ENCODE data around the gene NOL3. TPM values are rescaled to one million over a fixed set of nuclear protein-coding genes. Genes with fewer than 3 reads are reported as not detected.

Gene NOL3
- total and polyA plus RNA-seq, 9 of the 15 experiments (the other 6 are each of a cell fraction or from before 2014, with no cell fraction given): 0.45 to 14.0 (median 5.4) TPM

GRCh38 chr16:67155295-67156142, 14.8 kb upstream of the NOL3 start (continued):
- TF ChIP-seq UBTF (IDR thresholded peaks at IDR 0.05; ENCODE audit: borderline replicate concordance in 1 of 2, low read depth in 2 of 2, low read length in 2 of 2) (peak; percentile 68 to 92; a peak in 2 of 4 replicates), ZSCAN32 (CRISPR knock-in tag; IDR thresholded peaks at IDR 0.05) (no peak), ELF2 (CRISPR knock-in tag; IDR thresholded peaks at IDR 0.05) (no peak), ZNF184 (CRISPR knock-in tag; IDR thresholded peaks at IDR 0.05) (no peak), HLTF (IDR thresholded peaks at IDR 0.05) (no peak), E2F6 (IDR thresholded peaks at IDR 0.05; ENCODE audit: borderline replicate concordance in 1 of 2, extremely low read depth in 1 of 2, insufficient read depth in 1 of 2, insufficient read length in 1 of 2, low read depth in 1 of 2, low read length in 1 of 2, poor library complexity in 1 of 2, severe bottlenecking in 1 of 2) (peak in 1 of 2 experiments; percentile 44), PHTF2 (CRISPR knock-in tag; IDR thresholded peaks at IDR 0.05) (no peak), TARDBP (IDR thresholded peaks at IDR 0.05) (no peak), L3MBTL2 (IDR thresholded peaks at IDR 0.05) (peak; percentile 54; the same call in 1 of the 2 replicates), SMAD3 (CRISPR knock-in tag; conservative IDR thresholded peaks at IDR 0.05) (no peak), ZNF175 (CRISPR knock-in tag; IDR thresholded peaks at IDR 0.05; ENCODE audit: low read depth) (no peak), ZNF143 (CRISPR knock-in tag; IDR thresholded peaks at IDR 0.05) (0 out of 2 replicates have a peak, but pooled peaks have one; percentile 22), ZNF695 (CRISPR knock-in tag; IDR thresholded peaks at IDR 0.05) (no peak), GTF2E2 (tag; IDR thresholded peaks at IDR 0.05) (no peak), ZKSCAN1 (IDR thresholded peaks at IDR 0.05; ENCODE audit: low read depth, low read length) (peak; percentile 54; the same call in 1 of the 2 replicates), ZKSCAN8 (CRISPR knock-in tag; IDR thresholded peaks at IDR 0.05) (no peak), ZNF511 (CRISPR knock-in tag; IDR thresholded peaks at IDR 0.05) (no peak), GTF2F1 (IDR thresholded peaks at IDR 0.05; ENCODE audit: low read depth, low read length) (no peak), CBX8 (IDR thresholded peaks at IDR 0.05; ENCODE audit: borderline replicate concordance, extremely low read depth, low read depth, low read length, poor library complexity, severe bottlenecking) (no peak), BACH1 (tag; IDR thresholded peaks at IDR 0.05) (no peak), ZSCAN29 (IDR thresholded peaks at IDR 0.05) (no peak), PTRF (tag; IDR thresholded peaks at IDR 0.05) (no peak), ZBTB12 (CRISPR knock-in tag; IDR thresholded peaks at IDR 0.05) (no peak)
